Neural cell (in vitro differentiated cells): ENCODE results near the gene SLC44A5. TPM values are rescaled to one million over a fixed set of nuclear protein-coding genes. Genes with fewer than 3 reads are reported as not detected.

Experiments
- H2AFZ ChIP-seq: fragments of 200-600, 300-800 bp; sonication (generic), shearing (Covaris generic); 2 replicates; pipeline ENCODE4 v1.6.0; 2014; ENCODE audit warnings: low read depth, mild to moderate bottlenecking, antibody characterized with exemption, low read length, moderate library complexity
- H3F3A ChIP-seq: fragments of 200-600 bp; shearing (Covaris generic); 2 replicates; pipeline ENCODE4 v1.6.1; 2016; ENCODE audit warnings: mild to moderate bottlenecking, moderate library complexity, mixed read lengths, antibody characterized with exemption, low read length; ENCODE audit not compliant: insufficient read depth, poor library complexity, severe bottlenecking
- H3K27ac ChIP-seq: fragments of 200-600, 300-800 bp; sonication (generic), shearing (Covaris generic); 2 replicates; pipeline ENCODE4 v1.5.1; 2014; ENCODE audit warnings: mild to moderate bottlenecking, low read length, moderate library complexity
- H3K27me3 ChIP-seq: fragments of 300-800, 200-600 bp; sonication (generic), shearing (Covaris generic); 2 replicates; pipeline ENCODE4 v1.6.0; 2014; ENCODE audit warnings: mild to moderate bottlenecking, low read depth, low read length, moderate library complexity; ENCODE audit not compliant: insufficient read depth
- H3K36me3 ChIP-seq: fragments of 300-800, 200-600 bp; sonication (generic), shearing (Covaris generic); 2 replicates; pipeline ENCODE4 v1.5.1; 2014; ENCODE audit warnings: mild to moderate bottlenecking, antibody characterized with exemption, low read length, moderate library complexity; ENCODE audit not compliant: insufficient read depth
- H3K4me2 ChIP-seq: fragments of 300-800, 200-600 bp; sonication (generic), shearing (Covaris generic); 2 replicates; pipeline ENCODE4 v1.6.0; 2014; ENCODE audit warnings: mild to moderate bottlenecking, low read length
- H3K4me3 ChIP-seq: fragments of 300-800, 200-600 bp; sonication (generic), shearing (Covaris generic); 2 replicates; pipeline ENCODE4 v1.5.1; 2014; ENCODE audit warnings: mild to moderate bottlenecking, low read length, moderate library complexity
- H3K79me2 ChIP-seq: fragments of 200-600 bp; shearing (Covaris generic); replicated peaks from 2 replicates; pipeline ENCODE4 v1.6.0; 2014; ENCODE audit warnings: mild to moderate bottlenecking, low read length, moderate library complexity; ENCODE audit not compliant: insufficient read depth
- H3K9ac ChIP-seq: fragments of 300-800, 200-600 bp; sonication (generic), shearing (Covaris generic); 2 replicates; pipeline ENCODE4 v1.6.1; 2016; ENCODE audit warnings: mild to moderate bottlenecking, low read length, mixed read lengths
- H3K9me2 ChIP-seq: fragments of 200-600 bp; shearing (Covaris generic); 2 replicates; pipeline ENCODE4 v1.6.1; 2016; ENCODE audit warnings: mild to moderate bottlenecking, low read length, mixed read lengths; ENCODE audit not compliant: insufficient read depth
- H3K9me3 ChIP-seq: fragments of 200-600, 300-800 bp; sonication (generic), shearing (Covaris generic); 2 replicates; pipeline ENCODE4 v1.6.1; 2016; ENCODE audit warnings: mild to moderate bottlenecking, mixed run types, low read length, moderate library complexity, mixed read lengths
- H4K20me1 ChIP-seq: fragments of 200-600 bp; shearing (Covaris generic); 2 replicates; pipeline ENCODE4 v1.6.1; 2016; ENCODE audit warnings: mild to moderate bottlenecking, mixed run types; ENCODE audit not compliant: insufficient read depth
- CTCF ChIP-seq: fragments of 450-650 bp; IDR thresholded peaks from 2 replicates; pipeline ENCODE4 v1.5.1; 2014; ENCODE audit warnings: antibody characterized with exemption, mild to moderate bottlenecking, moderate library complexity; ENCODE audit not compliant: poor library complexity, severe bottlenecking
- EP300 ChIP-seq: fragments of 450-650 bp; conservative IDR thresholded peaks from 2 replicates; pipeline ENCODE4 v1.6.1; 2014; ENCODE audit warnings: antibody characterized with exemption, mild to moderate bottlenecking, moderate library complexity; ENCODE audit not compliant: poor library complexity, severe bottlenecking
- EZH2 ChIP-seq: fragments of 200-600, 300-800 bp; shearing (Covaris generic), sonication (generic); IDR thresholded peaks from 2 replicates; pipeline ENCODE4 v1.6.1; 2014; ENCODE audit warnings: antibody characterized with exemption, low read length, borderline replicate concordance, mild to moderate bottlenecking; ENCODE audit not compliant: insufficient read depth, poor library complexity, severe bottlenecking
- MXI1 ChIP-seq: fragments of 450-650 bp; conservative IDR thresholded peaks from 2 replicates; pipeline ENCODE4 v1.6.1; 2014; ENCODE audit warnings: antibody characterized with exemption, mild to moderate bottlenecking; ENCODE audit not compliant: poor library complexity, severe bottlenecking
- POLR2AphosphoS5 ChIP-seq: IDR thresholded peaks from 2 replicates; pipeline ENCODE4 v1.6.1; 2012
- RAD21 ChIP-seq: fragments of 450-650 bp; conservative IDR thresholded peaks from 2 replicates; pipeline ENCODE4 v1.6.1; 2014; ENCODE audit warnings: antibody characterized with exemption, mild to moderate bottlenecking, moderate library complexity
- REST ChIP-seq: IDR thresholded peaks from 2 replicates; pipeline ENCODE4 v1.6.1; 2012; ENCODE audit warnings: borderline replicate concordance
- SMC3 ChIP-seq: fragments of 450-650 bp; conservative IDR thresholded peaks from 2 replicates; pipeline ENCODE4 v1.6.1; 2014; ENCODE audit warnings: antibody characterized with exemption, mild to moderate bottlenecking, moderate library complexity; ENCODE audit not compliant: poor library complexity
- TAF1 ChIP-seq: IDR thresholded peaks from 2 replicates; pipeline ENCODE4 v1.6.1; 2012; ENCODE audit warnings: low read depth
- polyA plus RNA-seq: library from polyadenylated mRNA; depleted of rRNA; stranded (reverse); fragments of >200 nt; gene quantifications from 2 replicates; pipeline ENCODE4 v1.2.3, GENCODE V29; 2014

SLC44A5 gene
- polyA plus RNA-seq, 1 donor from 2014 or later = 53.0 TPM

DNA sequence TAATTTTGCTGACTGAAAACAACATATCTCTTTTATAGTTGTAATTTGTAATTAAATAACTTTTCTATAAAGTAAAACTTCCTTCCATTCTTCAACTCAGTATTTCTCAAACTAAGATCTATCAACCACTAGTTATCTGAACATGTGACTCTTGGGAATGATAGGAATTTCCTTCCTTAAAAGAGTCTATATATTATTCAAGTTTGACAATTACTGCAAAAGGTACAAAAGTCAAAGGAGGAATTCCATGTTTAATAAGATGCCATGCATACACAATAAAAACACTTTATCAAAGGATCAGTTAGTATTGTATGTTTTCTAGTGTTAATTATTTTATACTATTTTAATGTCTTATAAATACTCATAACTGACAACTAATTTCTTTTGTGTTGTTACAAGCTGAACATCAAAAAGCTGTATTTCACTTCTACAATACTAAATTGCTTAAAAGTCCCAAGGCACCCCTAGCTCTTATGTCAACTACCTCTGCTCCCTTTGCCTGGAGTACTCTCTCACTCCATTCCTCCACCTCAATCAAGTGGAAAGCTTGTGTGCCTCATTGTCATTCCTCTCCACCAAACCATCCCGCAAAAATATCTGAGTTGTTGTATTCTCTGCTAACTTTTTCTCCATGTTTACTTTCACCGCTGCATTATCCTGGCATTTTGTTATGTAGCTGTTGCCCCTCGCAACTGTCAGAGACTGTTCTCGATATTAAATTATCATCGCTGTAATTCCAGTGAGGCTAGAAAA lies 67.9 kb downstream of the SLC44A5 start:
- no peaks in the 10 kb centered on the region for H3F3A ChIP-seq
- TF ChIP-seq TAF1 = no peak
- TF ChIP-seq EZH2 = no peak
- no peak for TF ChIP-seq POLR2AphosphoS5
- TF ChIP-seq SMC3 = no peak
- TF ChIP-seq MXI1 = no peak
- TF ChIP-seq RAD21 = no peak
- no peak for TF ChIP-seq CTCF
- H3K27me3 ChIP-seq = no peaks in the 10 kb centered on the region
- no peaks in the 10 kb centered on the region for H3K36me3 ChIP-seq
- H2AFZ ChIP-seq = no peak overlapping the region
- no peak overlapping the region for H3K27ac ChIP-seq
- H3K9ac ChIP-seq = no peak overlapping the region
- H3K4me3 ChIP-seq = no peak overlapping the region
- H3K79me2 ChIP-seq = no peaks in the 10 kb centered on the region
- H3K9me2 ChIP-seq = no peaks in the 10 kb centered on the region
- no peaks in the 10 kb centered on the region for H3K9me3 ChIP-seq
- no peak overlapping the region for H3K4me2 ChIP-seq
- H4K20me1 ChIP-seq = no peaks in the 10 kb centered on the region

GRCh38 chr1:75539230-75540116 lies 71.4 kb downstream of the SLC44A5 start:
- no peaks in the 10 kb centered on the region for H4K20me1 ChIP-seq
- H3K27me3 ChIP-seq = no peaks in the 10 kb centered on the region
- no peak overlapping the region for H3K9ac ChIP-seq
- H3K4me2 ChIP-seq = no peak overlapping the region
- H3K27ac ChIP-seq = no peak overlapping the region
- no peaks in the 10 kb centered on the region for H3K9me2 ChIP-seq
- no peaks in the 10 kb centered on the region for H3F3A ChIP-seq
- TF ChIP-seq RAD21 (no peak), SMC3 (no peak), REST (no peak), TAF1 (no peak), POLR2AphosphoS5 (no peak), CTCF (no peak), EZH2 (no peak), EP300 (no peak), MXI1 (no peak)
- H2AFZ ChIP-seq = no peak overlapping the region
- H3K36me3 ChIP-seq = no peaks in the 10 kb centered on the region
- H3K79me2 ChIP-seq = no peaks in the 10 kb centered on the region
- H3K9me3 ChIP-seq = no peaks in the 10 kb centered on the region
- H3K4me3 ChIP-seq = no peak overlapping the region
